ENCODE results near the gene NAA30. TPM values are rescaled to one million over a fixed set of nuclear protein-coding genes. Genes with fewer than 3 reads are reported as not detected.

NAA30 gene
- 16.8 and 19.0 TPM in 2 replicates for total RNA-seq

DNA sequence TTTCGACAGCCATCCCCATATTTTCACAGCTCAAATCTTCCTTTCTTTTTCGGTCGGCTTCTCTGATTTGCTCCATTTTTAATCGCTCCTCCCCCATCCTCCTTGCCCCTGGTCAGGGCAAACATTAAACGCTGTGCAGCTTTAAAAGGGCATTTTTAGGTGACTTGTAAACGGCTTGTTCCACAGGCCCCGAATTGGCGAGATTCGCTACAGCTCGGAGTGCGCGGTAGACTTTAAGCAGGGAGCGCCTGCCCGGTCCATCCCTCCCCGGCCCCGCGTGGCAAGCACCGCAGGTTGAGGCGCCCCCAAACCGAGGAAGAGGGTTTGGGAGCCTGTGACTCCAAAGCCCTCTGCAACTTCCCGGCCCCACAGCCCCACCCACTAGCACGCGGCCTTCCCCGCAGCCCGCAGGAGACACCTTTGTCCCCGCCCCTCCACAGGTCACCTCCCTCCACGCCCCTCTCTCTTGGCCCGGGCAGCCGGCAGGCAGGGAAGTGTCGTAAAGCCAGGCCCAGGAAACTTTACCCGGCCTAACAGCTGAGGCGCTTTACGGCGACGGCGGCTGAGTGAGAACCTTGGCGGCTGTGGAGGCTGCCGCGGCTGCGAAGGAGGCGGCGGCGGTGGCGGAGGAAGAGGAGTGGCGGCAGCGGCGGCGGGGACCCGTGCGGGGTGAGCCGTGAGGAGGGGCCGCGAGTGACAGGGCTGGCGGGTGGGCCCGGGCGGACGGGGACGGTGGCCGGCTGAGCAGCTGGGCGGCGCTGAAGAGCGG is at the start of gene NAA30:
Gene NAA30, plus strand, starts transcription at position 550 of the 769 bp plus-strand sequence. CDS start 372 bp downstream, outside the sequence.

Other genes with a start within 250 kb of the NAA30 start
- 51.2 and 54.5 TPM in 2 replicates for gene EXOC5, start 121.7 kb upstream of the NAA30 start, total RNA-seq
- 15.2 and 20.2 TPM in 2 replicates for gene AP5M1, start 121.6 kb upstream of the NAA30 start, total RNA-seq
- gene CCDC198, start 103.3 kb downstream of the NAA30 start, total RNA-seq, result under 0.01 and 6.5 TPM in 2 replicates